Activated naive CD8-positive, alpha-beta T cell treated with anti-CD3 and anti-CD28 coated beads for 36 hours (primary cell): Measurements from ENCODE around the gene TAS2R41. TPM values are rescaled to one million over a fixed set of nuclear protein-coding genes. Genes with fewer than 3 reads are reported as not detected.

Experiments used
- DNase-seq: peaks from one replicate; pipeline ENCODE4 v3.0.0; 2021
- H3K27ac Mint-ChIP-seq: one replicate; pipeline ENCODE4 v1.8.0; 2022; ENCODE audit warnings: mild to moderate bottlenecking, moderate library complexity, mixed read lengths
- H3K27me3 Mint-ChIP-seq: one replicate; pipeline ENCODE4 v1.8.0; 2022; ENCODE audit warnings: mild to moderate bottlenecking, mixed read lengths
- H3K36me3 Mint-ChIP-seq: one replicate; pipeline ENCODE4 v1.8.0; 2021; ENCODE audit warnings: mild to moderate bottlenecking, mixed read lengths
- H3K4me1 Mint-ChIP-seq: one replicate; pipeline ENCODE4 v1.8.0; 2021; ENCODE audit warnings: mixed read lengths
- H3K4me3 Mint-ChIP-seq: one replicate; pipeline ENCODE4 v1.8.0; 2022; ENCODE audit warnings: mild to moderate bottlenecking, moderate library complexity, mixed read lengths
- H3K9me3 Mint-ChIP-seq: one replicate; pipeline ENCODE4 v1.8.0; 2022; ENCODE audit warnings: mixed read lengths
- total RNA-seq, 2 experiments: library from RNA; stranded (reverse); gene quantifications; one replicate each; pipeline ENCODE4 v1.2.3, GENCODE V29; 2021

Gene TAS2R41
- not detected for total RNA-seq

- H3K27me3 Mint-ChIP-seq: no peaks in the 10 kb centered on the region
- no peaks in the 10 kb centered on the region for H3K36me3 Mint-ChIP-seq
- no peak within 1 kb of the TSS for H3K27ac Mint-ChIP-seq
- H3K4me1 Mint-ChIP-seq: peaks cover 21% of the 10 kb centered on the region
- DNase-seq: no peak
- no peak within 1 kb of the TSS for H3K4me3 Mint-ChIP-seq
- H3K9me3 Mint-ChIP-seq: peaks cover 2% of the 10 kb centered on the region
Observed at GRCh38 chr7:143477501-143478150, at the start of gene TAS2R41. TSS of gene TAS2R41 (plus strand) at chr7:143477873. CDS start at chr7:143477873, 0 bp downstream.

GRCh38 chr7:143429770-143430698, 47.6 kb upstream of the TAS2R41 start:
- Mint-ChIP-seq H3K4me3 (no peak overlapping the region), H3K9me3 (no peaks in the 10 kb centered on the region), H3K4me1 (peaks cover 9% of the 10 kb centered on the region), H3K36me3 (no peaks in the 10 kb centered on the region), H3K27me3 (no peaks in the 10 kb centered on the region), H3K27ac (no peak overlapping the region)
- no peak for DNase-seq

- H3K27ac Mint-ChIP-seq: no peak overlapping the region
- no peak overlapping the region for H3K4me3 Mint-ChIP-seq
- DNase-seq: no peak
- H3K27me3 Mint-ChIP-seq: no peaks in the 10 kb centered on the region
- H3K36me3 Mint-ChIP-seq: peaks cover 3% of the 10 kb centered on the region
- no peaks in the 10 kb centered on the region for H3K9me3 Mint-ChIP-seq
- peaks cover 13% of the 10 kb centered on the region for H3K4me1 Mint-ChIP-seq
Observed at GRCh38 chr7:143431109-143431508, 46.6 kb upstream of the TAS2R41 start.

- peaks cover 28% of the 10 kb centered on the region for H3K4me1 Mint-ChIP-seq
- peaks cover 9% of the 10 kb centered on the region for H3K36me3 Mint-ChIP-seq
- H3K27ac Mint-ChIP-seq: no peak overlapping the region
- no peaks in the 10 kb centered on the region for H3K9me3 Mint-ChIP-seq
- H3K4me3 Mint-ChIP-seq: no peak overlapping the region
- no peaks in the 10 kb centered on the region for H3K27me3 Mint-ChIP-seq
- no peak for DNase-seq
Observed at GRCh38 chr7:143433759-143434158, 43.9 kb upstream of the TAS2R41 start.

- H3K4me3 Mint-ChIP-seq: no peak overlapping the region
- peaks cover 10% of the 10 kb centered on the region for H3K36me3 Mint-ChIP-seq
- H3K27ac Mint-ChIP-seq: no peak overlapping the region
- no peaks in the 10 kb centered on the region for H3K9me3 Mint-ChIP-seq
- peaks cover 28% of the 10 kb centered on the region for H3K4me1 Mint-ChIP-seq
- H3K27me3 Mint-ChIP-seq: no peaks in the 10 kb centered on the region
- DNase-seq: no peak
Observed at GRCh38 chr7:143434660-143435059, 43.0 kb upstream of the TAS2R41 start.

- H3K9me3 Mint-ChIP-seq: no peaks in the 10 kb centered on the region
- DNase-seq: no peak
- peaks cover 30% of the 10 kb centered on the region for H3K4me1 Mint-ChIP-seq
- no peak overlapping the region for H3K27ac Mint-ChIP-seq
- H3K4me3 Mint-ChIP-seq: no peak overlapping the region
- no peaks in the 10 kb centered on the region for H3K27me3 Mint-ChIP-seq
- peaks cover 10% of the 10 kb centered on the region for H3K36me3 Mint-ChIP-seq
Observed at GRCh38 chr7:143435266-143435665, 42.4 kb upstream of the TAS2R41 start.

- Mint-ChIP-seq H3K36me3 (peaks cover 10% of the 10 kb centered on the region), H3K27ac (no peak overlapping the region), H3K4me3 (no peak overlapping the region), H3K4me1 (peaks cover 30% of the 10 kb centered on the region), H3K9me3 (no peaks in the 10 kb centered on the region), H3K27me3 (no peaks in the 10 kb centered on the region)
- DNase-seq: no peak
Observed at GRCh38 chr7:143436325-143436946, 41.2 kb upstream of the TAS2R41 start.

- Mint-ChIP-seq H3K4me3 (no peak overlapping the region), H3K4me1 (peaks cover 26% of the 10 kb centered on the region), H3K9me3 (no peaks in the 10 kb centered on the region), H3K36me3 (peaks cover 10% of the 10 kb centered on the region), H3K27me3 (no peaks in the 10 kb centered on the region), H3K27ac (peak overlapping the region; percentile 37)
- DNase-seq: no peak
Observed at GRCh38 chr7:143437578-143437977, 40.1 kb upstream of the TAS2R41 start.

- Mint-ChIP-seq H3K4me3 (no peak overlapping the region), H3K27me3 (no peaks in the 10 kb centered on the region), H3K27ac (no peak overlapping the region)
Observed at GRCh38 chr7:143439866-143440265, 37.8 kb upstream of the TAS2R41 start.

GRCh38 chr7:143443153-143443552, 34.5 kb upstream of the TAS2R41 start, which contains the start of gene TAS2R60:
TSS of gene TAS2R60 (plus strand) at chr7:143443453. CDS start at chr7:143443453, 0 bp downstream.
- no peaks in the 10 kb centered on the region for H3K27me3 Mint-ChIP-seq
- H3K4me1 Mint-ChIP-seq: peaks cover 5% of the 10 kb centered on the region
- H3K4me3 Mint-ChIP-seq: no peak within 1 kb of the TSS
- peaks cover 3% of the 10 kb centered on the region for H3K36me3 Mint-ChIP-seq
- no peaks in the 10 kb centered on the region for H3K9me3 Mint-ChIP-seq
- no peak within 1 kb of the TSS for H3K27ac Mint-ChIP-seq
- no peak for DNase-seq

More at GRCh38 chr7:143439866-143440265, 37.8 kb upstream of the TAS2R41 start:
- DNase-seq: no peak
- Mint-ChIP-seq H3K4me1 (peaks cover 26% of the 10 kb centered on the region), H3K36me3 (peaks cover 10% of the 10 kb centered on the region), H3K9me3 (no peaks in the 10 kb centered on the region)

GRCh38 chr7:143444063-143444782, 33.5 kb upstream of the TAS2R41 start:
- H3K27me3 Mint-ChIP-seq: no peaks in the 10 kb centered on the region
- no peak for DNase-seq
- H3K36me3 Mint-ChIP-seq: no peaks in the 10 kb centered on the region
- no peak overlapping the region for H3K27ac Mint-ChIP-seq
- H3K9me3 Mint-ChIP-seq: no peaks in the 10 kb centered on the region
- peaks cover 2% of the 10 kb centered on the region for H3K4me1 Mint-ChIP-seq
- no peak overlapping the region for H3K4me3 Mint-ChIP-seq

- H3K27me3 Mint-ChIP-seq: no peaks in the 10 kb centered on the region
- H3K36me3 Mint-ChIP-seq: no peaks in the 10 kb centered on the region
- H3K9me3 Mint-ChIP-seq: no peaks in the 10 kb centered on the region
- H3K27ac Mint-ChIP-seq: no peak overlapping the region
- peaks cover 1% of the 10 kb centered on the region for H3K4me1 Mint-ChIP-seq
- DNase-seq: no peak
- H3K4me3 Mint-ChIP-seq: no peak overlapping the region
Observed at GRCh38 chr7:143444785-143445184, 32.9 kb upstream of the TAS2R41 start.

GRCh38 chr7:143447466-143447865, 30.2 kb upstream of the TAS2R41 start:
- Mint-ChIP-seq H3K9me3 (no peaks in the 10 kb centered on the region), H3K36me3 (peaks cover 2% of the 10 kb centered on the region), H3K4me3 (no peak overlapping the region), H3K27ac (no peak overlapping the region), H3K27me3 (no peaks in the 10 kb centered on the region), H3K4me1 (peaks cover 2% of the 10 kb centered on the region)
- no peak for DNase-seq

- Mint-ChIP-seq H3K4me1 (peaks cover 10% of the 10 kb centered on the region), H3K9me3 (no peaks in the 10 kb centered on the region), H3K4me3 (no peak overlapping the region), H3K27me3 (no peaks in the 10 kb centered on the region), H3K36me3 (peaks cover 2% of the 10 kb centered on the region), H3K27ac (no peak overlapping the region)
- no peak for DNase-seq
Observed at GRCh38 chr7:143448429-143448828, 29.2 kb upstream of the TAS2R41 start.
